H1 (cell line): ENCODE results near the gene FCN2. TPM values are rescaled to one million over a fixed set of nuclear protein-coding genes. Genes with fewer than 3 reads are reported as not detected.

Experiments
- CTCF ChIA-PET: fragments of 300-600 bp; sonication (Branson Sonifier 250); formaldehyde crosslinking; loops from one replicate; lab custom pipeline; 2021; ENCODE audit not compliant: partially characterized antibody; lab: Charles Lee
- POLR2A ChIA-PET: fragments of 300-600 bp; sonication (Branson Sonifier 250); formaldehyde crosslinking; loops from one replicate; lab custom pipeline; 2021; ENCODE audit warnings: inconsistent platforms; ENCODE audit not compliant: partially characterized antibody; lab: Charles Lee
- DNase-seq, 2 experiments: peaks; one replicate each; pipeline versions ENCODE4 v3.0.0 to v3.0.0-alpha.2; 2010 to 2022; ENCODE audit warnings: low spot score in 2 of 2, low read depth in 1 of 2, mixed read lengths in 1 of 2
- FAIRE-seq: peaks from 2 replicates; lab custom pipeline; 2011; peaks lifted over from hg19 to GRCh38; lab: Jason Lieb, UNC
- H2AFZ ChIP-seq: 2 replicates; pipeline ENCODE4 v1.8.1; 2012; ENCODE audit warnings: low read length, inconsistent platforms
- H2AK5ac ChIP-seq: 2 replicates; pipeline ENCODE4 v1.6.1; 2013; ENCODE audit warnings: low read depth, low read length
- H2BK120ac ChIP-seq: replicated peaks from 2 replicates; pipeline ENCODE3; 2013; ENCODE audit warnings: low read depth, low read length, inconsistent platforms
- H2BK12ac ChIP-seq: 2 replicates; pipeline ENCODE4 v1.6.1; 2013; ENCODE audit warnings: low read depth, low read length
- H2BK15ac ChIP-seq: 2 replicates; pipeline ENCODE4 v1.6.1; 2013; ENCODE audit warnings: low read length
- H2BK20ac ChIP-seq: 2 replicates; pipeline ENCODE4 v1.6.1; 2013; ENCODE audit warnings: low read length
- H2BK5ac ChIP-seq: 2 replicates; pipeline ENCODE4 v1.6.1; 2013; ENCODE audit warnings: low read depth, low read length
- H3K14ac ChIP-seq: 2 replicates; pipeline ENCODE4 v1.6.1; 2013; ENCODE audit warnings: inconsistent platforms; ENCODE audit not compliant: insufficient read length
- H3K18ac ChIP-seq: 2 replicates; pipeline ENCODE4 v1.6.1; 2013; ENCODE audit warnings: low read length; ENCODE audit errors: extremely low read depth
- H3K23ac ChIP-seq: 2 replicates; pipeline ENCODE4 v1.6.1; 2013; ENCODE audit warnings: inconsistent platforms; ENCODE audit not compliant: insufficient read length
- H3K23me2 ChIP-seq: 2 replicates; pipeline ENCODE4 v1.6.1; 2013; ENCODE audit warnings: low read depth, low read length
- H3K27ac ChIP-seq: 2 replicates; pipeline ENCODE4 v1.6.1; 2011; ENCODE audit warnings: low read depth, low read length, inconsistent platforms
- H3K27me3 ChIP-seq, 4 experiments: replicated peaks in 1 of 4; 1 replicate in 1 of 4; 2 replicates in 3 of 4; pipeline versions ENCODE4 v1.6.1 to v1.8.1; 2011 to 2013; ENCODE audit warnings: low read length in 3 of 4, mild to moderate bottlenecking in 3 of 4, inconsistent platforms in 2 of 4, mixed read lengths in 2 of 4, moderate library complexity in 1 of 4; ENCODE audit not compliant: control insufficient read depth in 3 of 4, insufficient read depth in 3 of 4; ENCODE audit errors: extremely low read depth in 1 of 4
- H3K36me3 ChIP-seq, 4 experiments: 2 replicates each; pipeline versions ENCODE4 v1.6.1 to v1.8.1; 2011 to 2013; ENCODE audit warnings: mild to moderate bottlenecking in 4 of 4, low read length in 3 of 4, moderate library complexity in 2 of 4, control low read depth in 1 of 4, inconsistent platforms in 1 of 4; ENCODE audit not compliant: insufficient read depth in 4 of 4, control insufficient read depth in 2 of 4
- H3K4ac ChIP-seq: replicated peaks from 2 replicates; pipeline ENCODE3; 2013; ENCODE audit warnings: low read length, low read depth, mixed read lengths, inconsistent platforms; ENCODE audit not compliant: insufficient read length
- H3K4me1 ChIP-seq, 4 experiments: replicated peaks in 1 of 4; 1 replicate in 1 of 4; 2 replicates in 3 of 4; pipeline versions ENCODE4 v1.6.1 to v1.8.1; 2011 to 2013; ENCODE audit warnings: low read length in 3 of 4, inconsistent platforms in 2 of 4, mixed read lengths in 1 of 4; ENCODE audit not compliant: insufficient read depth in 4 of 4, control insufficient read depth in 3 of 4
- H3K4me2 ChIP-seq, 2 experiments: 2 replicates each; pipeline versions ENCODE4 v1.6.1 to v1.8.1; 2011 to 2013; ENCODE audit warnings: low read depth in 2 of 2, low read length in 2 of 2, control low read depth in 1 of 2, inconsistent platforms in 1 of 2, mild to moderate bottlenecking in 1 of 2; ENCODE audit not compliant: insufficient read depth in 1 of 2
- H3K4me3 ChIP-seq, 4 experiments: fragments of 200-600, 300-600 bp in 1 of 4; sonication (generic), shearing (Covaris generic), sonication (Bioruptor Twin) in 1 of 4; 2 replicates each; pipeline versions ENCODE4 v1.5.1 to v1.8.1; 2011 to 2016; ENCODE audit warnings: low read length in 4 of 4, low read depth in 3 of 4, control low read depth in 2 of 4, inconsistent platforms in 2 of 4, mild to moderate bottlenecking in 2 of 4, mixed read lengths in 1 of 4, moderate library complexity in 1 of 4; ENCODE audit not compliant: insufficient read depth in 2 of 4; ENCODE audit errors: extremely low read depth in 1 of 4
- H3K56ac ChIP-seq: replicated peaks from 2 replicates; pipeline ENCODE3; 2013; ENCODE audit warnings: low read depth, mild to moderate bottlenecking, mixed read lengths, low read length, inconsistent platforms; ENCODE audit not compliant: insufficient read length
- H3K79me1 ChIP-seq: 2 replicates; pipeline ENCODE4 v1.6.1; 2013; ENCODE audit warnings: low read depth, low read length, control low read depth
- H3K79me2 ChIP-seq, 2 experiments: 2 replicates each; pipeline versions ENCODE4 v1.6.1 to v1.8.1; 2012 to 2013; ENCODE audit warnings: low read length in 2 of 2, mild to moderate bottlenecking in 2 of 2, inconsistent platforms in 1 of 2; ENCODE audit not compliant: insufficient read depth in 2 of 2, control insufficient read depth in 1 of 2
- H3K9ac ChIP-seq, 4 experiments: replicated peaks in 1 of 4; 1 replicate in 1 of 4; 2 replicates in 3 of 4; pipeline versions ENCODE4 v1.6.1 to v1.8.1; 2011 to 2013; ENCODE audit warnings: low read depth in 3 of 4, low read length in 3 of 4, control low read depth in 2 of 4, mild to moderate bottlenecking in 2 of 4, moderate library complexity in 2 of 4, inconsistent platforms in 1 of 4; ENCODE audit errors: extremely low read depth in 1 of 4
- H3K9me3 ChIP-seq, 2 experiments: 2 replicates each; pipeline versions ENCODE4 v1.6.1 to v1.8.1; 2012 to 2013; ENCODE audit warnings: mild to moderate bottlenecking in 2 of 2, moderate library complexity in 2 of 2, control low read depth in 1 of 2, inconsistent platforms in 1 of 2, low read depth in 1 of 2, low read length in 1 of 2, mixed read lengths in 1 of 2; ENCODE audit not compliant: insufficient read depth in 2 of 2
- H4K20me1 ChIP-seq, 2 experiments: replicated peaks in 1 of 2; 2 replicates each; pipeline versions ENCODE3 to v1.8.1; 2011 to 2013; ENCODE audit warnings: inconsistent platforms in 2 of 2, low read length in 2 of 2, mild to moderate bottlenecking in 1 of 2; ENCODE audit not compliant: insufficient read depth in 2 of 2, control insufficient read depth in 1 of 2
- H4K5ac ChIP-seq: 2 replicates; pipeline ENCODE4 v1.6.1; 2013; ENCODE audit warnings: low read length, low read depth, mixed read lengths, inconsistent platforms; ENCODE audit not compliant: insufficient read length
- H4K8ac ChIP-seq: 2 replicates; pipeline ENCODE4 v1.8.0; 2013; ENCODE audit warnings: mild to moderate bottlenecking, moderate library complexity, low read length, inconsistent platforms; ENCODE audit not compliant: insufficient read depth; ENCODE audit errors: extremely low read depth
- H4K91ac ChIP-seq: replicated peaks from 2 replicates; pipeline ENCODE3; 2013; ENCODE audit warnings: low read length, mixed read lengths, inconsistent platforms; ENCODE audit not compliant: insufficient read length
- ATF2 ChIP-seq: IDR thresholded peaks from 2 replicates; pipeline ENCODE4 v1.6.1; 2012; ENCODE audit warnings: low read length, inconsistent platforms
- BRCA1 ChIP-seq: IDR thresholded peaks from 2 replicates; pipeline ENCODE4 v1.6.1; 2012; ENCODE audit warnings: low read depth, low read length, improper control_type of control experiment
- CREB1 ChIP-seq: IDR thresholded peaks from 2 replicates; pipeline ENCODE4 v1.6.1; 2012; ENCODE audit warnings: inconsistent platforms
- CTCF ChIP-seq, 3 experiments: IDR thresholded peaks; 1 replicate in 2 of 3; 2 replicates in 1 of 3; pipeline versions ENCODE4 v1.5.1 to v1.6.1; 2011; ENCODE audit warnings: low read length in 3 of 3, mild to moderate bottlenecking in 3 of 3, inconsistent platforms in 2 of 3, low read depth in 1 of 3, moderate library complexity in 1 of 3; ENCODE audit not compliant: insufficient read depth in 1 of 3; ENCODE audit errors: control extremely low read depth in 1 of 3
- FOSL1 ChIP-seq: IDR thresholded peaks from 2 replicates; pipeline ENCODE4 v1.6.1; 2011; ENCODE audit warnings: mild to moderate bottlenecking, low read depth, low read length, moderate library complexity; ENCODE audit not compliant: insufficient read depth
- GTF2F1 ChIP-seq: IDR thresholded peaks from 2 replicates; pipeline ENCODE4 v1.6.1; 2012; ENCODE audit warnings: low read depth, low read length, improper control_type of control experiment, borderline replicate concordance
- HDAC2 ChIP-seq, 2 experiments: fragments of 300-600 bp in 1 of 2; sonication (generic) in 1 of 2; IDR thresholded peaks; 2 replicates each; pipeline ENCODE4 v1.6.1; 2011 to 2012; ENCODE audit warnings: low read depth in 2 of 2, low read length in 2 of 2, mild to moderate bottlenecking in 2 of 2, moderate library complexity in 2 of 2, borderline replicate concordance in 1 of 2, inconsistent platforms in 1 of 2
- NRF1 ChIP-seq: IDR thresholded peaks from 2 replicates; pipeline ENCODE4 v1.6.1; 2011; ENCODE audit warnings: mild to moderate bottlenecking, low read depth, low read length, improper control_type of control experiment
- SIN3A ChIP-seq, 2 experiments: IDR thresholded peaks in 1 of 2; conservative IDR thresholded peaks in 1 of 2; 2 replicates each; pipeline ENCODE4 v1.6.1; 2011 to 2012; ENCODE audit warnings: low read length in 2 of 2, improper control_type of control experiment in 1 of 2, low read depth in 1 of 2, mild to moderate bottlenecking in 1 of 2
- TBP ChIP-seq: IDR thresholded peaks from 2 replicates; pipeline ENCODE4 v1.6.1; 2011; ENCODE audit warnings: low read depth, low read length, improper control_type of control experiment
- WGBS, 2 experiments: shearing (Covaris generic) in 1 of 2; methylation state at CpG; one replicate each; pipeline versions ENCODE4 v1.1.6 to v1.1.7; 2013 to 2015; ENCODE audit warnings: low lambda C conversion rate in 2 of 2, mixed read lengths in 2 of 2, inconsistent platforms in 1 of 2, low coverage in 1 of 2, missing lambda C conversion rate in 1 of 2; ENCODE audit not compliant: insufficient replicate concordance in 2 of 2, insufficient coverage in 1 of 2, insufficient read length in 1 of 2; ENCODE audit errors: extremely low coverage in 1 of 2, missing lambda C conversion rate in 1 of 2; 5-methylcytosine and 5-hydroxymethylcytosine counted together
- polyA plus RNA-seq, 7 experiments: library from polyadenylated mRNA; depleted of rRNA in 3 of 7; stranded (reverse) in 5 of 7; unstranded in 2 of 7; fragments of >200 nt in 5 of 7; fragments of 200-250 nt in 2 of 7; gene quantifications; 1 replicate in 5 of 7; 2 replicates in 1 of 7; 4 replicates in 1 of 7; pipeline versions ENCODE4 v1.2.1 to v1.2.3, GENCODE V29; 2011 to 2013; ENCODE audit warnings: missing spikeins in 2 of 7, mixed read lengths in 2 of 7
- total RNA-seq: library from RNA; stranded (reverse); fragmentation: NEBNext Ultra II Directional; extraction: Animal tissue kit (Norgen Biotek cat#: 25700); gene quantifications from 2 replicates; pipeline ENCODE4 v1.2.1, GENCODE V29; 2021

FCN2 gene
- total and polyA plus RNA-seq, 2 of the 8 experiments (the other 6 are each of a cell fraction or from before 2014, with no cell fraction given): not detected

GRCh38 chr9:134922932-134923240 is 42.3 kb downstream of the FCN2 start:
- POLR2A ChIA-PET: no interaction called here
- CTCF ChIA-PET: no interaction called here
- TF ChIP-seq FOSL1: no peak
- TF ChIP-seq ATF2: no peak
- TF ChIP-seq GTF2F1: no peak
- TF ChIP-seq SIN3A (conservative IDR thresholded peaks at IDR 0.05 in 1 of 2, IDR thresholded peaks at IDR 0.05 in 1 of 2; ENCODE audit: low read depth in 1 of 2, low read length in 2 of 2): no peak
- no peak for TF ChIP-seq TBP
- no peak for TF ChIP-seq CREB1
- no peak for TF ChIP-seq CTCF (IDR thresholded peaks at IDR 0.05; ENCODE audit: control extremely low read depth in 1 of 3, insufficient read depth in 1 of 3, low read depth in 1 of 3, low read length in 3 of 3)
- TF ChIP-seq NRF1: no peak
- TF ChIP-seq HDAC2 (IDR thresholded peaks at IDR 0.05; ENCODE audit: borderline replicate concordance in 1 of 2, low read depth in 2 of 2, low read length in 2 of 2): no peak
- TF ChIP-seq BRCA1: no peak

More at GRCh38 chr9:134922932-134923240, 42.3 kb downstream of the FCN2 start:
- Histone ChIP-seq H3K14ac (no peak overlapping the region), H4K91ac (no peak overlapping the region), H3K4me1 (no peaks in the 10 kb centered on the region), H2BK120ac (no peak overlapping the region), H4K20me1 (no peaks in the 10 kb centered on the region), H2AFZ (no peak overlapping the region), H2BK5ac (no peak overlapping the region), H3K27me3 (no peaks in the 10 kb centered on the region), H3K9ac (no peak overlapping the region), H3K23me2 (no peaks in the 10 kb centered on the region), H2AK5ac (no peak overlapping the region), H3K79me2 (no peaks in the 10 kb centered on the region), H2BK15ac (no peak overlapping the region), H2BK12ac (no peak overlapping the region), H3K56ac (no peak overlapping the region), H3K4me3 (no peak overlapping the region), H3K4ac (no peak overlapping the region), H3K79me1 (no peaks in the 10 kb centered on the region), H4K5ac (no peak overlapping the region), H3K23ac (no peak overlapping the region), H3K18ac (no peak overlapping the region), H3K4me2 (no peak overlapping the region), H2BK20ac (no peak overlapping the region), H3K9me3 (no peaks in the 10 kb centered on the region; a peak in 1 of 4 replicates), H3K36me3 (no peaks in the 10 kb centered on the region), H4K8ac (no peak overlapping the region), H3K27ac (no peak overlapping the region)
- 97% methylated on average over 9 of the region's 9 CpGs; no CpG with 5 or more reads in 1 of the 2 experiments for WGBS, 2 experiments
- DNase-seq (no peak), FAIRE-seq (no peak)
